ENCODE results near the gene DNAAF2.
A peak's percentile ranks its signal among the peaks of the same experiment; 100 is the strongest.

DNAAF2 gene

GRCh38 chr14:49637534-49638078 is 2.6 kb upstream of the DNAAF2 start:
- no peak overlapping the region for H2BK120ac ChIP-seq (ENCODE audit: insufficient read depth, low read length, poor library complexity)
- H3K36me3 ChIP-seq (ENCODE audit: control insufficient read depth in 1 of 2, insufficient read depth in 2 of 2, low read length in 2 of 2) = peaks cover 1 to 10% of the 10 kb centered on the region in 2 experiments
- H4K91ac ChIP-seq (ENCODE audit: low read depth, low read length) = no peak overlapping the region
- peaks cover 15% of the 10 kb centered on the region for H3K79me2 ChIP-seq (ENCODE audit: control insufficient read depth, insufficient read depth, low read length, poor library complexity)
- no peak for DNase-seq
- H2BK5ac ChIP-seq (ENCODE audit: low read depth, low read length, poor library complexity) = no peak overlapping the region
- no peak overlapping the region for H2AFZ ChIP-seq (ENCODE audit: insufficient read depth, low read length, poor library complexity)
- no peak overlapping the region for H3K9ac ChIP-seq (ENCODE audit: low read length)
- no peak overlapping the region for H3K4me3 ChIP-seq (ENCODE audit: low read depth, low read length)
- H4K12ac ChIP-seq (ENCODE audit: low read depth, low read length) = no peak overlapping the region
- no peaks in the 10 kb centered on the region for H3K4me1 ChIP-seq (ENCODE audit: control insufficient read depth in 1 of 2, insufficient read depth in 2 of 2, low read length in 2 of 2)
- no peak overlapping the region for H3K14ac ChIP-seq (ENCODE audit: low read length)
- no peak overlapping the region for H2BK12ac ChIP-seq (ENCODE audit: low read length)
- no peak overlapping the region for H3K4me2 ChIP-seq (ENCODE audit: low read length)
- H3K4ac ChIP-seq (ENCODE audit: low read depth, low read length) = no peak overlapping the region
- no peak overlapping the region for H3K27ac ChIP-seq (ENCODE audit: low read depth, low read length)
- peaks cover 16% of the 10 kb centered on the region for H3K79me1 ChIP-seq (ENCODE audit: low read length)
- no peak overlapping the region for H4K8ac ChIP-seq (ENCODE audit: low read depth, low read length)
- H2AK5ac ChIP-seq (ENCODE audit: low read length) = no peak overlapping the region
- H3K18ac ChIP-seq (ENCODE audit: low read length) = no peak overlapping the region
- no peaks in the 10 kb centered on the region for H3K27me3 ChIP-seq (ENCODE audit: insufficient read depth, low read length)
- WGBS (ENCODE audit: extremely low coverage, insufficient coverage, insufficient read length) = no CpG with 5 or more reads among the region's 3 CpGs
- H3K9me3 ChIP-seq (ENCODE audit: insufficient read depth, low read depth, low read length) = no peaks in the 10 kb centered on the region
- no peak overlapping the region for H3K23ac ChIP-seq (ENCODE audit: low read length)

GRCh38 chr14:49636866-49637265 is 1.8 kb upstream of the DNAAF2 start:
- Histone ChIP-seq H4K12ac (ENCODE audit: low read depth, low read length) (no peak overlapping the region), H2BK12ac (ENCODE audit: low read length) (no peak overlapping the region), H3K18ac (ENCODE audit: low read length) (no peak overlapping the region), H3K9me3 (ENCODE audit: insufficient read depth, low read depth, low read length) (no peaks in the 10 kb centered on the region), H3K79me1 (ENCODE audit: low read length) (peaks cover 16% of the 10 kb centered on the region), H3K9ac (ENCODE audit: low read length) (no peak overlapping the region), H3K27me3 (ENCODE audit: insufficient read depth, low read length) (no peaks in the 10 kb centered on the region), H3K79me2 (ENCODE audit: control insufficient read depth, insufficient read depth, low read length, poor library complexity) (peaks cover 15% of the 10 kb centered on the region), H2AK5ac (ENCODE audit: low read length) (no peak overlapping the region), H2BK5ac (ENCODE audit: low read depth, low read length, poor library complexity) (no peak overlapping the region), H4K8ac (ENCODE audit: low read depth, low read length) (no peak overlapping the region), H3K4me2 (ENCODE audit: low read length) (no peak overlapping the region), H4K91ac (ENCODE audit: low read depth, low read length) (no peak overlapping the region), H3K14ac (ENCODE audit: low read length) (no peak overlapping the region), H3K36me3 (ENCODE audit: control insufficient read depth in 1 of 2, insufficient read depth in 2 of 2, low read length in 2 of 2) (peaks cover 1 to 10% of the 10 kb centered on the region in 2 experiments), H2BK120ac (ENCODE audit: insufficient read depth, low read length, poor library complexity) (no peak overlapping the region), H2AFZ (ENCODE audit: insufficient read depth, low read length, poor library complexity) (no peak overlapping the region), H3K23ac (ENCODE audit: low read length) (no peak overlapping the region), H3K4ac (ENCODE audit: low read depth, low read length) (no peak overlapping the region), H3K27ac (ENCODE audit: low read depth, low read length) (no peak overlapping the region), H3K4me3 (ENCODE audit: low read depth, low read length) (no peak overlapping the region), H3K4me1 (ENCODE audit: control insufficient read depth in 1 of 2, insufficient read depth in 2 of 2, low read length in 2 of 2) (no peaks in the 10 kb centered on the region)
- no CpG with 5 or more reads among the region's 1 CpG for WGBS (ENCODE audit: extremely low coverage, insufficient coverage, insufficient read length)
- DNase-seq = peak; percentile 16 to 38

GRCh38 chr14:49633640-49634546 is 1.2 kb downstream of the DNAAF2 start:
- Histone ChIP-seq H4K91ac (ENCODE audit: low read depth, low read length) (peak overlapping the region; percentile 87), H2BK120ac (ENCODE audit: insufficient read depth, low read length, poor library complexity) (peak overlapping the region; percentile 65), H2BK5ac (ENCODE audit: low read depth, low read length, poor library complexity) (peak overlapping the region; percentile 71), H3K27me3 (ENCODE audit: insufficient read depth, low read length) (no peaks in the 10 kb centered on the region), H3K27ac (ENCODE audit: low read depth, low read length) (peak overlapping the region; percentile 97), H3K18ac (ENCODE audit: low read length) (peak overlapping the region; percentile 82), H3K4me3 (ENCODE audit: low read depth, low read length) (peak overlapping the region; percentile 87), H2AFZ (ENCODE audit: insufficient read depth, low read length, poor library complexity) (peak overlapping the region; percentile 93), H3K79me2 (ENCODE audit: control insufficient read depth, insufficient read depth, low read length, poor library complexity) (peaks cover 15% of the 10 kb centered on the region), H3K9ac (ENCODE audit: low read length) (peak overlapping the region; percentile 95), H4K8ac (ENCODE audit: low read depth, low read length) (peak overlapping the region; percentile 83), H3K36me3 (ENCODE audit: control insufficient read depth in 1 of 2, insufficient read depth in 2 of 2, low read length in 2 of 2) (peaks cover 1 to 5% of the 10 kb centered on the region in 2 experiments), H3K4me1 (ENCODE audit: control insufficient read depth in 1 of 2, insufficient read depth in 2 of 2, low read length in 2 of 2) (no peaks in the 10 kb centered on the region), H2AK5ac (ENCODE audit: low read length) (no peak overlapping the region), H3K4me2 (ENCODE audit: low read length) (peak overlapping the region; percentile 70), H3K23ac (ENCODE audit: low read length) (no peak overlapping the region), H4K12ac (ENCODE audit: low read depth, low read length) (peak overlapping the region; percentile 94), H3K4ac (ENCODE audit: low read depth, low read length) (peak overlapping the region; percentile 35), H3K14ac (ENCODE audit: low read length) (peak overlapping the region; percentile 89), H2BK12ac (ENCODE audit: low read length) (no peak overlapping the region), H3K9me3 (ENCODE audit: insufficient read depth, low read depth, low read length) (no peaks in the 10 kb centered on the region), H3K79me1 (ENCODE audit: low read length) (peaks cover 16% of the 10 kb centered on the region)
- WGBS (ENCODE audit: extremely low coverage, insufficient coverage, insufficient read length) = no CpG with 5 or more reads among the region's 101 CpGs
- peak; percentile 95 to 96 for DNase-seq

- Histone ChIP-seq H4K12ac (ENCODE audit: low read depth, low read length) (no peak overlapping the region), H3K18ac (ENCODE audit: low read length) (no peak overlapping the region), H3K9me3 (ENCODE audit: insufficient read depth, low read depth, low read length) (no peaks in the 10 kb centered on the region), H3K27ac (ENCODE audit: low read depth, low read length) (no peak overlapping the region), H4K8ac (ENCODE audit: low read depth, low read length) (no peak overlapping the region), H3K36me3 (ENCODE audit: control insufficient read depth in 1 of 2, insufficient read depth in 2 of 2, low read length in 2 of 2) (peaks cover 4 to 8% of the 10 kb centered on the region in 2 experiments), H3K23ac (ENCODE audit: low read length) (no peak overlapping the region), H3K79me2 (ENCODE audit: control insufficient read depth, insufficient read depth, low read length, poor library complexity) (peaks cover 20% of the 10 kb centered on the region), H3K14ac (ENCODE audit: low read length) (no peak overlapping the region), H2AK5ac (ENCODE audit: low read length) (no peak overlapping the region), H2BK12ac (ENCODE audit: low read length) (no peak overlapping the region), H2BK120ac (ENCODE audit: insufficient read depth, low read length, poor library complexity) (no peak overlapping the region), H3K4me3 (ENCODE audit: low read depth, low read length) (no peak overlapping the region), H3K4ac (ENCODE audit: low read depth, low read length) (no peak overlapping the region), H2BK5ac (ENCODE audit: low read depth, low read length, poor library complexity) (no peak overlapping the region), H3K9ac (ENCODE audit: low read length) (no peak overlapping the region), H3K4me2 (ENCODE audit: low read length) (no peak overlapping the region), H3K27me3 (ENCODE audit: insufficient read depth, low read length) (no peaks in the 10 kb centered on the region), H2AFZ (ENCODE audit: insufficient read depth, low read length, poor library complexity) (no peak overlapping the region), H4K91ac (ENCODE audit: low read depth, low read length) (no peak overlapping the region), H3K4me1 (ENCODE audit: control insufficient read depth in 1 of 2, insufficient read depth in 2 of 2, low read length in 2 of 2) (peaks cover 3 to 9% of the 10 kb centered on the region in 2 experiments), H3K79me1 (ENCODE audit: low read length) (peaks cover 13% of the 10 kb centered on the region)
- DNase-seq = peak; percentile 64 to 67
- no CpG with 5 or more reads among the region's 6 CpGs for WGBS (ENCODE audit: extremely low coverage, insufficient coverage, insufficient read length)
These were observed 10.9 kb downstream of the DNAAF2 start for GRCh38 chr14:49623941-49624839.
